Ovary (tissue), 3 donors: ENCODE data around the gene DIP2C.

Source experiments
- EP300 ChIP-seq: sonication (generic); formaldehyde crosslinking; IDR thresholded peaks from one replicate; pipeline ENCODE4 v1.6.1; 2017; ENCODE audit warnings: antibody characterized with exemption
- POLR2A ChIP-seq: fragments of 450-650 bp; IDR thresholded peaks from one replicate; pipeline ENCODE4 v1.6.1; 2017; ENCODE audit warnings: antibody characterized with exemption, mild to moderate bottlenecking, moderate library complexity
- TF ChIP-seq, protein P1 (sequence below), 3 donors: fragments of 450-650 bp in 2 of 3; fragments of 200-600 bp in 1 of 3; IDR thresholded peaks; one replicate each; pipeline versions ENCODE4 v1.5.1 to v1.8.0; 2016 to 2022; ENCODE audit warnings: antibody characterized with exemption in 3 of 3, mild to moderate bottlenecking in 1 of 3
- donor health status: DM: no; HTN: no; CAD: no.

GRCh38 chr10:559767-560047, 129.8 kb downstream of the DIP2C start:
- TF ChIP-seq POLR2A, result no peak
- TF ChIP-seq, protein P1, sequence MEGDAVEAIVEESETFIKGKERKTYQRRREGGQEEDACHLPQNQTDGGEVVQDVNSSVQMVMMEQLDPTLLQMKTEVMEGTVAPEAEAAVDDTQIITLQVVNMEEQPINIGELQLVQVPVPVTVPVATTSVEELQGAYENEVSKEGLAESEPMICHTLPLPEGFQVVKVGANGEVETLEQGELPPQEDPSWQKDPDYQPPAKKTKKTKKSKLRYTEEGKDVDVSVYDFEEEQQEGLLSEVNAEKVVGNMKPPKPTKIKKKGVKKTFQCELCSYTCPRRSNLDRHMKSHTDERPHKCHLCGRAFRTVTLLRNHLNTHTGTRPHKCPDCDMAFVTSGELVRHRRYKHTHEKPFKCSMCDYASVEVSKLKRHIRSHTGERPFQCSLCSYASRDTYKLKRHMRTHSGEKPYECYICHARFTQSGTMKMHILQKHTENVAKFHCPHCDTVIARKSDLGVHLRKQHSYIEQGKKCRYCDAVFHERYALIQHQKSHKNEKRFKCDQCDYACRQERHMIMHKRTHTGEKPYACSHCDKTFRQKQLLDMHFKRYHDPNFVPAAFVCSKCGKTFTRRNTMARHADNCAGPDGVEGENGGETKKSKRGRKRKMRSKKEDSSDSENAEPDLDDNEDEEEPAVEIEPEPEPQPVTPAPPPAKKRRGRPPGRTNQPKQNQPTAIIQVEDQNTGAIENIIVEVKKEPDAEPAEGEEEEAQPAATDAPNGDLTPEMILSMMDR (IDR thresholded peaks at IDR 0.05), result no peak
- no peak for TF ChIP-seq EP300
